NT2/D1 (cell line): ENCODE data around the gene RIT2.

Experiments
- DNase-seq: peaks from one replicate; pipeline ENCODE4 v3.0.0-alpha.2; 2011; ENCODE audit warnings: low read depth, low spot score
- H3K27me3 ChIP-seq: 2 replicates; pipeline ENCODE4 v1.6.0; 2011; ENCODE audit warnings: mild to moderate bottlenecking; ENCODE audit not compliant: insufficient read length, insufficient read depth
- H3K36me3 ChIP-seq: 2 replicates; pipeline ENCODE4 v1.6.1; 2011; ENCODE audit warnings: mild to moderate bottlenecking, low read length, mixed read lengths; ENCODE audit not compliant: insufficient read depth, insufficient read length
- H3K4me1 ChIP-seq: 2 replicates; pipeline ENCODE4 v1.5.1; 2011; ENCODE audit not compliant: insufficient read depth, insufficient read length
- H3K4me3 ChIP-seq: 2 replicates; pipeline ENCODE4 v1.5.1; 2011; ENCODE audit warnings: low read depth; ENCODE audit not compliant: insufficient read length
- H3K9ac ChIP-seq: 2 replicates; pipeline ENCODE4 v1.6.0; 2011; ENCODE audit warnings: low read depth; ENCODE audit not compliant: insufficient read length
- H3K9me3 ChIP-seq: 2 replicates; pipeline ENCODE4 v1.5.1; 2011; ENCODE audit warnings: mild to moderate bottlenecking, low read length; ENCODE audit not compliant: insufficient read depth
- SUZ12 ChIP-seq: IDR thresholded peaks from 2 replicates; pipeline ENCODE4 v1.6.1; 2011; ENCODE audit not compliant: insufficient read length, insufficient read depth; ENCODE audit errors: extremely low read depth
- YY1 ChIP-seq: IDR thresholded peaks from 2 replicates; pipeline ENCODE4 v1.6.1; 2011; ENCODE audit not compliant: insufficient read length, insufficient read depth
- ZNF274 ChIP-seq: IDR thresholded peaks from 2 replicates; pipeline ENCODE4 v1.6.1; 2011; ENCODE audit warnings: mild to moderate bottlenecking, low read depth, low read length

The RIT2 gene

DNA sequence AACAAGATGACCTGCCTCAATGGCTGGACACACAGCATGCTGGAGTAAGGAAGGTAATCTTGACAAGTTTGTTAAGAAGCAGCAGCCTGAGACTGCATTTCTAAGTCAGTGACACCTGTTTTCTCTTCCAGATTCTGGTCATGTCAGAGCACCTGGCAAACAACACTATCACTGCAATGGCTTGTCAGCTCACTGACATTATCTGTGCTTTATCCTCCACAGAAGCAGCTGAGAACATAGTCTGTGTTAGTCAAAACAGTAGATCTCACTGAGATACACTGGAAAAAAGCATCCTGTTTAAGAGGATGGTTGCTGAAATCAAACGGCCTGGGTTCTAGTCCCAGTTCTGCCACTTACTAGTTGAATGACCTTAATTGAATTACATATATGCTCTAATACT, 355.2 kb downstream of the RIT2 start:
- TF ChIP-seq SUZ12, result no peak
- TF ChIP-seq YY1, result no peak
- TF ChIP-seq ZNF274, result no peak

DNA sequence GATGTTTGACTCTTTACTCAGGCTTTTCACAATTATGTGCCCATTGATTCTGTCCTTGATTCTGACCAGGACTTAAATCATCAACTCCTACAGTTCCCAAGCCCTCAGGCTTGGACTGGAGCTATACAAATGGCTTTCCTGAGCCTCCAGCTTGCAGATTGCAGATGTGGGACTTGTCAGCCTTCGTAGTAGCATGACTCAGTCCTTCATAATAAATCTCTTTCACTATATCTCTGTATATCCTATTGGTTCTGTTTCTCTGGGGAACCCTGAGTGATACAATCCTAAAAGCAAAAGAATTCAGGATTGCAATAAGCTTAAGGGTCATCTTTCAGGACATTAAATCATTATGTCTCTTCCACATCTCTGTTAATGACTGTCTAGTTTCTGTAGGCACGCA, 356.6 kb downstream of the RIT2 start:
- no peaks in the 10 kb centered on the region for H3K9me3 ChIP-seq
- H3K9ac ChIP-seq, result no peak overlapping the region
- no peak for TF ChIP-seq SUZ12
- TF ChIP-seq YY1, result no peak
- TF ChIP-seq ZNF274, result no peak
- no peaks in the 10 kb centered on the region for H3K27me3 ChIP-seq
- no peaks in the 10 kb centered on the region for H3K36me3 ChIP-seq
- H3K4me3 ChIP-seq, result no peak overlapping the region
- no peaks in the 10 kb centered on the region for H3K4me1 ChIP-seq
- DNase-seq, result no peak

More for the DNA sequence above, 355.2 kb downstream of the RIT2 start:
- DNase-seq, result no peak
- H3K9ac ChIP-seq, result no peak overlapping the region
- no peaks in the 10 kb centered on the region for H3K4me1 ChIP-seq
- no peaks in the 10 kb centered on the region for H3K9me3 ChIP-seq
- no peak overlapping the region for H3K4me3 ChIP-seq
- no peaks in the 10 kb centered on the region for H3K36me3 ChIP-seq
- H3K27me3 ChIP-seq, result no peaks in the 10 kb centered on the region

DNA sequence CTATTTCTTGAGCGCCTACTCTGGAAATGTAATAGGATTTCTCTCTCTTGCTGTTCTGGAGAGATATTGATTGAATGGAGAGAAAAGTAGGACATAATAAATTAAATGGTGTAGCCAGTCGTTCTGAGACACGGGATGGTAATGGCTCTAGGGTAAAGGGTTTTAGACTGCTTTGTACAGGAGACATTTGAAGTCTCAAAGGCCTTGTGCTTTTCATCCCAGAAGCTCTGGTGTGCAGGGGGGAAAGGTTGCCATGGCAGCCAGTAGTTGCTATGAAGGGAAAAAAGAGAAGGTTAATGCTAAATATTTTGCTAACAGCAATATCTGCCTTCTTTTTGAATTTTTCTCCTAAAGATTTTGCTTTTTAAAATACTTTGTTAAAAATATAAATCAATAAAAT, 359.3 kb downstream of the RIT2 start:
- DNase-seq, result no peak
- H3K27me3 ChIP-seq, result no peaks in the 10 kb centered on the region
- H3K4me1 ChIP-seq, result no peaks in the 10 kb centered on the region
- no peak overlapping the region for H3K9ac ChIP-seq
- H3K4me3 ChIP-seq, result no peak overlapping the region
- no peaks in the 10 kb centered on the region for H3K9me3 ChIP-seq
- no peak for TF ChIP-seq ZNF274
- TF ChIP-seq SUZ12, result no peak
- no peak for TF ChIP-seq YY1
- no peaks in the 10 kb centered on the region for H3K36me3 ChIP-seq

DNA sequence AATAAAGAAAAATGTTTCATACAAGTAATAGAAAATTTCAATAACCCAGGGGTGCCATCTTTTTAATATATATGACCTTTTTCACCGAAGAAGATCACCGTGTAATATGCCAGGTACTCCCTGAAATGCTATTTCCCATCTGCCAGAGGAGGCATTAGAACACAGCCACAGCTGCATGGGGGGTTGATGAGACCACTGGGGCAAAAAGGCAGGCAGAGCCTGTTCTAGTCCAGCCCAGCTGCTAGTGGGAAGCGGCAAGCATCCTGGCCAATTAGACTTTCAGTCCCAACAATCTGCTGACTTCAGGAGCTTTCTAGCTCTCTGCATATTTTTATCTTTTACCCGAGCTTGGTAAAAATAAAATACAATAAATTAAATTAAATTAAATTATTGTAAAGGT, 362.6 kb downstream of the RIT2 start:
- DNase-seq, result no peak
- H3K9me3 ChIP-seq, result no peaks in the 10 kb centered on the region
- H3K27me3 ChIP-seq, result no peaks in the 10 kb centered on the region
- no peaks in the 10 kb centered on the region for H3K4me1 ChIP-seq
- TF ChIP-seq ZNF274 (no peak), SUZ12 (no peak), YY1 (no peak)
- H3K9ac ChIP-seq, result no peak overlapping the region
- H3K36me3 ChIP-seq, result no peaks in the 10 kb centered on the region
- no peak overlapping the region for H3K4me3 ChIP-seq

DNA sequence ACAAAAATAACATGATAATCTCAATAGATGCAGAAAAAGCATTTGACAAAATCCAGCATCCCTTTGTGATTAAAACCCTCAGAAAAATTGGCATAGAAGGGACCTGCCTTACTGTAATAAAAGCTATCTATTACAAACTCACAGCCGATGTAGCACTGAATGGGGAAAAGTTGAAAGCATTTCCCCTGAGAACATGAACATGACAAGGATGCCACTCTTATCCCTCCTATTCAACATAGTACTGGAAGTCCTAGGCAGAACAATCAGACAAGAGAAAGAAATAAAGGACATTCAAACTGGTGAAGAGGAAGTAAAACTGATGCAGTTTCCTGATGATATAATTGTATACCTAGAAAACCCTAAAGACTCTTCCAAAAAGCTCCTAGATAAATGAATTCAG, 368.7 kb downstream of the RIT2 start:
- TF ChIP-seq ZNF274, result no peak
- TF ChIP-seq YY1, result no peak
- no peak for TF ChIP-seq SUZ12
- H3K4me3 ChIP-seq, result no peak overlapping the region
- DNase-seq, result no peak
- H3K9me3 ChIP-seq, result peaks cover 10% of the 10 kb centered on the region
- H3K9ac ChIP-seq, result no peak overlapping the region
- no peaks in the 10 kb centered on the region for H3K36me3 ChIP-seq
- H3K27me3 ChIP-seq, result no peaks in the 10 kb centered on the region
- no peaks in the 10 kb centered on the region for H3K4me1 ChIP-seq

DNA sequence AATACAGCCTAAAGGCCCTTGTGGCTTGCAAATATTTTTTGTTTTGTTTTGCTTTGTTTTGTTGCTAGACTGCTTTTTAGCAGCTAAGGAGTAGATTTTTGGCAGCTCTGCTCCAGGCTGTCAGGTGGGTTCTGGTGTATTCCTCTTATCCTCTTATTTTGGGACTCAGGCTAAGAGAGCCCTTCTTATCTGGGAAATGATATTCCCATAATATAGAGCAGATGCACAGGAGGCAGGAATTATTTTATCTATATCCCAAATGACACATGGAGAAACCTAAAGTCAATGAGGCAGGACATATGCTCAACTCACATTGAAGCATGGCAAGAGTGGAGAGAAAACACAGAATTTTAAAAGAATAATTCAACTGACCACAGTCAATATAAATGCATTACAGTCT, 369.6 kb downstream of the RIT2 start:
- Histone ChIP-seq H3K4me1 (no peaks in the 10 kb centered on the region), H3K27me3 (no peaks in the 10 kb centered on the region), H3K9ac (no peak overlapping the region), H3K36me3 (no peaks in the 10 kb centered on the region), H3K9me3 (peaks cover 10% of the 10 kb centered on the region), H3K4me3 (no peak overlapping the region)
- TF ChIP-seq YY1 (no peak), SUZ12 (no peak), ZNF274 (no peak)
- DNase-seq, result no peak

DNA sequence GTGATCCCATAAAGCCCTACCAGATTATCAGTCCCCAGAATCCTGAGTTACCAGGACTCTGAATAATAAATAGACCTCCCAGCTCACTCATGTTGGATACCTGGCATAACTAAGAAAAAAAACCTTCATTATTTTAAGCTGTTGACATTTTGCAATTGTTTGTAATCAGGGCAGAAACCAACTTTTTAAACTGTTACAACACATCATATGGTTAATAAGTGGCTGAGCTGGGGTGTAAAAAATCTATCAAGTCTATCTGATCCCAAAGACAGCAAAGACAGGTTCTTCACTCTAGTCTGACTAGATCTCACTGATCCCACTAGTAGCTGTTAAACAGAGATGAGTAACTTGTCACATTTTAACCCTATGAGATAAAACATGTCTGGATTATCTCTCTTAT, 370.3 kb downstream of the RIT2 start:
- no peaks in the 10 kb centered on the region for H3K36me3 ChIP-seq
- peaks cover 10% of the 10 kb centered on the region for H3K9me3 ChIP-seq
- no peak for DNase-seq
- H3K27me3 ChIP-seq, result no peaks in the 10 kb centered on the region
- no peaks in the 10 kb centered on the region for H3K4me1 ChIP-seq
- H3K9ac ChIP-seq, result no peak overlapping the region
- TF ChIP-seq YY1 (no peak), SUZ12 (no peak)
- H3K4me3 ChIP-seq, result no peak overlapping the region
